Ovary (tissue), 3 donors: ENCODE data around the gene MCF2L.

Experiments
- CTCF ChIP-seq, 3 donors: fragments of 450-650 bp in 2 of 3; fragments of 200-600 bp in 1 of 3; IDR thresholded peaks; one replicate each; pipeline versions ENCODE4 v1.5.1 to v1.8.0; 2016 to 2022; ENCODE audit warnings: antibody characterized with exemption in 3 of 3, mild to moderate bottlenecking in 1 of 3
- POLR2A ChIP-seq: fragments of 450-650 bp; IDR thresholded peaks from one replicate; pipeline ENCODE4 v1.6.1; 2017; ENCODE audit warnings: antibody characterized with exemption, mild to moderate bottlenecking, moderate library complexity
- donor health status: DM: no; HTN: no; CAD: no.

GRCh38 chr13:113145911-113146598 is 177.0 kb downstream of the MCF2L start:
- TF ChIP-seq POLR2A (no peak), CTCF (IDR thresholded peaks at IDR 0.05) (no peak)
